GM23338 (cell line): ENCODE results near the gene CDH8. TPM values are rescaled to one million over a fixed set of nuclear protein-coding genes. Genes with fewer than 3 reads are reported as not detected.

Source experiments
- ATAC-seq: fragments of 200-7000 bp; cut with Tn5 transposase; 3 replicates; pipeline ENCODE4 v1.9.1; 2020
- DNase-seq: peaks from one replicate; pipeline ENCODE4 v3.0.0-alpha.2; 2015; ENCODE audit warnings: low spot score
- H2AFZ ChIP-seq: fragments of 200-600 bp; sonication (generic); 2 replicates; pipeline ENCODE4 v1.8.0; 2016; ENCODE audit warnings: antibody characterized with exemption, mild to moderate bottlenecking, moderate library complexity
- H3F3A ChIP-seq: fragments of 200-600 bp; sonication (generic); replicated peaks from 2 replicates; pipeline ENCODE4 v1.8.0; 2017; ENCODE audit warnings: antibody characterized with exemption, mixed run types, low read depth
- H3K27ac ChIP-seq: fragments of 200-600 bp; sonication (generic); 2 replicates; pipeline ENCODE4 v1.6.1; 2016; ENCODE audit warnings: low read depth
- H3K27me3 ChIP-seq: fragments of 200-600 bp; sonication (generic); 2 replicates; pipeline ENCODE4 v1.8.0; 2016; ENCODE audit warnings: mild to moderate bottlenecking, mixed run types, moderate library complexity; ENCODE audit not compliant: insufficient read depth
- H3K36me3 ChIP-seq: fragments of 200-600 bp; sonication (generic); 2 replicates; pipeline ENCODE4 v1.8.0; 2016; ENCODE audit warnings: mild to moderate bottlenecking; ENCODE audit not compliant: insufficient read depth
- H3K4me1 ChIP-seq: fragments of 200-600 bp; sonication (generic); 2 replicates; pipeline ENCODE4 v1.8.0; 2016; ENCODE audit warnings: mild to moderate bottlenecking, moderate library complexity; ENCODE audit not compliant: insufficient read depth
- H3K4me2 ChIP-seq: fragments of 200-600 bp; sonication (generic); 2 replicates; pipeline ENCODE4 v1.7.1; 2017; ENCODE audit warnings: mixed run types
- H3K4me3 ChIP-seq: fragments of 200-600 bp; sonication (generic); 2 replicates; pipeline ENCODE4 v1.6.1; 2016; ENCODE audit warnings: mixed run types
- H3K79me2 ChIP-seq: fragments of 200-600 bp; sonication (generic); replicated peaks from 2 replicates; pipeline ENCODE4 v1.8.0; 2017; ENCODE audit warnings: mild to moderate bottlenecking; ENCODE audit not compliant: insufficient read depth
- H3K9me2 ChIP-seq: fragments of 200-600 bp; sonication (generic); 2 replicates; pipeline ENCODE4 v1.8.0; 2017; ENCODE audit not compliant: insufficient read depth
- H4K20me1 ChIP-seq: fragments of 200-600 bp; sonication (generic); replicated peaks from 2 replicates; pipeline ENCODE4 v1.8.0; 2017; ENCODE audit warnings: mild to moderate bottlenecking; ENCODE audit not compliant: insufficient read depth
- H3K27ac Mint-ChIP-seq: 2 replicates; pipeline ENCODE4 v1.8.0; 2020; ENCODE audit warnings: inconsistent platforms, mild to moderate bottlenecking, moderate library complexity, mixed read lengths
- H3K27me3 Mint-ChIP-seq: 3 replicates; pipeline ENCODE4 v1.8.0; 2022; ENCODE audit warnings: low read depth, mild to moderate bottlenecking, moderate library complexity, mixed read lengths, inconsistent platforms; ENCODE audit not compliant: insufficient read depth, poor library complexity
- H3K36me3 Mint-ChIP-seq: 3 replicates; pipeline ENCODE4 v1.8.0; 2021; ENCODE audit warnings: low read depth, mild to moderate bottlenecking, inconsistent platforms, moderate library complexity, mixed read lengths
- H3K4me1 Mint-ChIP-seq: 3 replicates; pipeline ENCODE4 v1.8.0; 2020; ENCODE audit warnings: mild to moderate bottlenecking, inconsistent platforms, mixed read lengths
- H3K4me3 Mint-ChIP-seq: 3 replicates; pipeline ENCODE4 v1.8.0; 2021; ENCODE audit warnings: moderate library complexity, mild to moderate bottlenecking, inconsistent platforms, mixed read lengths
- H3K9me3 Mint-ChIP-seq: 3 replicates; pipeline ENCODE4 v1.8.0; 2020; ENCODE audit warnings: moderate library complexity, mild to moderate bottlenecking, inconsistent platforms, mixed read lengths
- CREB1 ChIP-seq: fragments of 250-450 bp; sonication (Bioruptor Pico); IDR thresholded peaks from 2 replicates; pipeline ENCODE4 v1.5.0; 2020; ENCODE audit warnings: low read depth, mild to moderate bottlenecking, moderate library complexity
- ETS1 ChIP-seq: IDR thresholded peaks from 2 replicates; pipeline ENCODE4 v1.6.1; 2016; ENCODE audit warnings: antibody characterized with exemption
- EZH2 ChIP-seq: fragments of 200-600 bp; sonication (generic); IDR thresholded peaks from one replicate; pipeline ENCODE4 v1.8.0; 2017; ENCODE audit warnings: antibody characterized with exemption, mild to moderate bottlenecking, low read depth; ENCODE audit not compliant: unreplicated experiment
- EZH2phosphoT487 ChIP-seq: fragments of 200-600 bp; sonication (generic); IDR thresholded peaks from one replicate; pipeline ENCODE4 v1.8.1; 2018; ENCODE audit warnings: antibody characterized with exemption; ENCODE audit not compliant: unreplicated experiment
- JUNB ChIP-seq: IDR thresholded peaks from one replicate; pipeline ENCODE4 v1.6.1; 2016; ENCODE audit warnings: antibody characterized with exemption; ENCODE audit not compliant: unreplicated experiment
- NANOG ChIP-seq: IDR thresholded peaks from 2 replicates; pipeline ENCODE4 v1.6.1; 2016; ENCODE audit warnings: antibody characterized with exemption, borderline replicate concordance
- POLR2AphosphoS5 ChIP-seq: IDR thresholded peaks from 2 replicates; pipeline ENCODE4 v1.6.1; 2016; ENCODE audit warnings: antibody characterized with exemption, low read depth
- STAT1 ChIP-seq: IDR thresholded peaks from one replicate; pipeline ENCODE4 v1.6.1; 2016; ENCODE audit warnings: antibody characterized with exemption; ENCODE audit not compliant: unreplicated experiment
- ZNF114 ChIP-seq: fragments of 250-450 bp; sonication (Bioruptor Pico); IDR thresholded peaks from 2 replicates; pipeline ENCODE4 v1.5.0; 2020; ENCODE audit warnings: mild to moderate bottlenecking, moderate library complexity
- ZNF331 ChIP-seq: fragments of 250-450 bp; sonication (Bioruptor Pico); IDR thresholded peaks from 2 replicates; pipeline ENCODE4 v1.5.0; 2020; ENCODE audit warnings: low read depth, mild to moderate bottlenecking, moderate library complexity
- polyA plus RNA-seq: library from polyadenylated mRNA; unstranded; fragments of >200 nt; fragmentation: Nextera tagmentation; extraction: Ambion mirVana; gene quantifications from 2 replicates; pipeline ENCODE4 v1.2.1, GENCODE V29; 2016
- total RNA-seq: library from RNA; depleted of rRNA; stranded (reverse); fragments of >200 nt; shearing (Covaris generic); gene quantifications from 2 replicates; pipeline ENCODE4 v1.2.3, GENCODE V29; 2014
- TF ChIP-seq, protein P1 (sequence below), 2 experiments: fragments of 200-600 bp in 1 of 2; sonication (generic) in 1 of 2; conservative IDR thresholded peaks; 2 replicates each; pipeline versions ENCODE4 v1.5.1 to v1.6.1; 2016 to 2017; ENCODE audit warnings: antibody characterized with exemption in 2 of 2, low read depth in 2 of 2, mild to moderate bottlenecking in 2 of 2, moderate library complexity in 1 of 2
- TF ChIP-seq, protein P2 (sequence below): IDR thresholded peaks from one replicate; pipeline ENCODE4 v1.6.1; 2018; ENCODE audit warnings: antibody characterized with exemption; ENCODE audit not compliant: unreplicated experiment
- TF ChIP-seq, protein P3 (sequence below): fragments of 250-450 bp; sonication (Bioruptor Pico); IDR thresholded peaks from 2 replicates; pipeline ENCODE4 v1.5.0; 2020; ENCODE audit warnings: mild to moderate bottlenecking, moderate library complexity

Gene CDH8
- total and polyA plus RNA-seq, 2 experiments from 2014 or later, result 10.2 to 11.7 TPM

- peaks cover 10% of the 10 kb centered on the region; the same call in 2 of the 3 replicates for H3K36me3 Mint-ChIP-seq
- no peak overlapping the region for H3K4me3 Mint-ChIP-seq
- Histone ChIP-seq H3K4me2 (no peak overlapping the region), H3K9me2 (0 out of 2 replicates have a peak, but pooled peaks cover 3% of the 10 kb centered on the region), H3K27me3 (no peaks in the 10 kb centered on the region), H3K4me3 (no peak overlapping the region), H3F3A (no peaks in the 10 kb centered on the region), H3K79me2 (no peaks in the 10 kb centered on the region), H4K20me1 (no peaks in the 10 kb centered on the region), H2AFZ (no peak overlapping the region), H3K36me3 (no peaks in the 10 kb centered on the region), H3K4me1 (peaks cover 38% of the 10 kb centered on the region), H3K27ac (no peak overlapping the region)
- H3K27ac Mint-ChIP-seq, result no peak overlapping the region
- H3K9me3 Mint-ChIP-seq, result peaks cover 10% of the 10 kb centered on the region; the same call in 2 of the 3 replicates
- DNase-seq, result no peak
- TF ChIP-seq JUNB (no peak), ZNF114 (CRISPR knock-in tag) (no peak), STAT1 (no peak), CREB1 (CRISPR knock-in tag) (no peak), EZH2phosphoT487 (no peak), ETS1 (no peak), POLR2AphosphoS5 (no peak), ZNF331 (CRISPR knock-in tag) (no peak), EZH2 (no peak), NANOG (no peak)
- TF ChIP-seq, protein P1, sequence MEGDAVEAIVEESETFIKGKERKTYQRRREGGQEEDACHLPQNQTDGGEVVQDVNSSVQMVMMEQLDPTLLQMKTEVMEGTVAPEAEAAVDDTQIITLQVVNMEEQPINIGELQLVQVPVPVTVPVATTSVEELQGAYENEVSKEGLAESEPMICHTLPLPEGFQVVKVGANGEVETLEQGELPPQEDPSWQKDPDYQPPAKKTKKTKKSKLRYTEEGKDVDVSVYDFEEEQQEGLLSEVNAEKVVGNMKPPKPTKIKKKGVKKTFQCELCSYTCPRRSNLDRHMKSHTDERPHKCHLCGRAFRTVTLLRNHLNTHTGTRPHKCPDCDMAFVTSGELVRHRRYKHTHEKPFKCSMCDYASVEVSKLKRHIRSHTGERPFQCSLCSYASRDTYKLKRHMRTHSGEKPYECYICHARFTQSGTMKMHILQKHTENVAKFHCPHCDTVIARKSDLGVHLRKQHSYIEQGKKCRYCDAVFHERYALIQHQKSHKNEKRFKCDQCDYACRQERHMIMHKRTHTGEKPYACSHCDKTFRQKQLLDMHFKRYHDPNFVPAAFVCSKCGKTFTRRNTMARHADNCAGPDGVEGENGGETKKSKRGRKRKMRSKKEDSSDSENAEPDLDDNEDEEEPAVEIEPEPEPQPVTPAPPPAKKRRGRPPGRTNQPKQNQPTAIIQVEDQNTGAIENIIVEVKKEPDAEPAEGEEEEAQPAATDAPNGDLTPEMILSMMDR (conservative IDR thresholded peaks at IDR 0.05; ENCODE audit: low read depth in 2 of 2), result no peak
- TF ChIP-seq, protein P2, sequence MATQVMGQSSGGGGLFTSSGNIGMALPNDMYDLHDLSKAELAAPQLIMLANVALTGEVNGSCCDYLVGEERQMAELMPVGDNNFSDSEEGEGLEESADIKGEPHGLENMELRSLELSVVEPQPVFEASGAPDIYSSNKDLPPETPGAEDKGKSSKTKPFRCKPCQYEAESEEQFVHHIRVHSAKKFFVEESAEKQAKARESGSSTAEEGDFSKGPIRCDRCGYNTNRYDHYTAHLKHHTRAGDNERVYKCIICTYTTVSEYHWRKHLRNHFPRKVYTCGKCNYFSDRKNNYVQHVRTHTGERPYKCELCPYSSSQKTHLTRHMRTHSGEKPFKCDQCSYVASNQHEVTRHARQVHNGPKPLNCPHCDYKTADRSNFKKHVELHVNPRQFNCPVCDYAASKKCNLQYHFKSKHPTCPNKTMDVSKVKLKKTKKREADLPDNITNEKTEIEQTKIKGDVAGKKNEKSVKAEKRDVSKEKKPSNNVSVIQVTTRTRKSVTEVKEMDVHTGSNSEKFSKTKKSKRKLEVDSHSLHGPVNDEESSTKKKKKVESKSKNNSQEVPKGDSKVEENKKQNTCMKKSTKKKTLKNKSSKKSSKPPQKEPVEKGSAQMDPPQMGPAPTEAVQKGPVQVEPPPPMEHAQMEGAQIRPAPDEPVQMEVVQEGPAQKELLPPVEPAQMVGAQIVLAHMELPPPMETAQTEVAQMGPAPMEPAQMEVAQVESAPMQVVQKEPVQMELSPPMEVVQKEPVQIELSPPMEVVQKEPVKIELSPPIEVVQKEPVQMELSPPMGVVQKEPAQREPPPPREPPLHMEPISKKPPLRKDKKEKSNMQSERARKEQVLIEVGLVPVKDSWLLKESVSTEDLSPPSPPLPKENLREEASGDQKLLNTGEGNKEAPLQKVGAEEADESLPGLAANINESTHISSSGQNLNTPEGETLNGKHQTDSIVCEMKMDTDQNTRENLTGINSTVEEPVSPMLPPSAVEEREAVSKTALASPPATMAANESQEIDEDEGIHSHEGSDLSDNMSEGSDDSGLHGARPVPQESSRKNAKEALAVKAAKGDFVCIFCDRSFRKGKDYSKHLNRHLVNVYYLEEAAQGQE, result no peak
- TF ChIP-seq, protein P3, sequence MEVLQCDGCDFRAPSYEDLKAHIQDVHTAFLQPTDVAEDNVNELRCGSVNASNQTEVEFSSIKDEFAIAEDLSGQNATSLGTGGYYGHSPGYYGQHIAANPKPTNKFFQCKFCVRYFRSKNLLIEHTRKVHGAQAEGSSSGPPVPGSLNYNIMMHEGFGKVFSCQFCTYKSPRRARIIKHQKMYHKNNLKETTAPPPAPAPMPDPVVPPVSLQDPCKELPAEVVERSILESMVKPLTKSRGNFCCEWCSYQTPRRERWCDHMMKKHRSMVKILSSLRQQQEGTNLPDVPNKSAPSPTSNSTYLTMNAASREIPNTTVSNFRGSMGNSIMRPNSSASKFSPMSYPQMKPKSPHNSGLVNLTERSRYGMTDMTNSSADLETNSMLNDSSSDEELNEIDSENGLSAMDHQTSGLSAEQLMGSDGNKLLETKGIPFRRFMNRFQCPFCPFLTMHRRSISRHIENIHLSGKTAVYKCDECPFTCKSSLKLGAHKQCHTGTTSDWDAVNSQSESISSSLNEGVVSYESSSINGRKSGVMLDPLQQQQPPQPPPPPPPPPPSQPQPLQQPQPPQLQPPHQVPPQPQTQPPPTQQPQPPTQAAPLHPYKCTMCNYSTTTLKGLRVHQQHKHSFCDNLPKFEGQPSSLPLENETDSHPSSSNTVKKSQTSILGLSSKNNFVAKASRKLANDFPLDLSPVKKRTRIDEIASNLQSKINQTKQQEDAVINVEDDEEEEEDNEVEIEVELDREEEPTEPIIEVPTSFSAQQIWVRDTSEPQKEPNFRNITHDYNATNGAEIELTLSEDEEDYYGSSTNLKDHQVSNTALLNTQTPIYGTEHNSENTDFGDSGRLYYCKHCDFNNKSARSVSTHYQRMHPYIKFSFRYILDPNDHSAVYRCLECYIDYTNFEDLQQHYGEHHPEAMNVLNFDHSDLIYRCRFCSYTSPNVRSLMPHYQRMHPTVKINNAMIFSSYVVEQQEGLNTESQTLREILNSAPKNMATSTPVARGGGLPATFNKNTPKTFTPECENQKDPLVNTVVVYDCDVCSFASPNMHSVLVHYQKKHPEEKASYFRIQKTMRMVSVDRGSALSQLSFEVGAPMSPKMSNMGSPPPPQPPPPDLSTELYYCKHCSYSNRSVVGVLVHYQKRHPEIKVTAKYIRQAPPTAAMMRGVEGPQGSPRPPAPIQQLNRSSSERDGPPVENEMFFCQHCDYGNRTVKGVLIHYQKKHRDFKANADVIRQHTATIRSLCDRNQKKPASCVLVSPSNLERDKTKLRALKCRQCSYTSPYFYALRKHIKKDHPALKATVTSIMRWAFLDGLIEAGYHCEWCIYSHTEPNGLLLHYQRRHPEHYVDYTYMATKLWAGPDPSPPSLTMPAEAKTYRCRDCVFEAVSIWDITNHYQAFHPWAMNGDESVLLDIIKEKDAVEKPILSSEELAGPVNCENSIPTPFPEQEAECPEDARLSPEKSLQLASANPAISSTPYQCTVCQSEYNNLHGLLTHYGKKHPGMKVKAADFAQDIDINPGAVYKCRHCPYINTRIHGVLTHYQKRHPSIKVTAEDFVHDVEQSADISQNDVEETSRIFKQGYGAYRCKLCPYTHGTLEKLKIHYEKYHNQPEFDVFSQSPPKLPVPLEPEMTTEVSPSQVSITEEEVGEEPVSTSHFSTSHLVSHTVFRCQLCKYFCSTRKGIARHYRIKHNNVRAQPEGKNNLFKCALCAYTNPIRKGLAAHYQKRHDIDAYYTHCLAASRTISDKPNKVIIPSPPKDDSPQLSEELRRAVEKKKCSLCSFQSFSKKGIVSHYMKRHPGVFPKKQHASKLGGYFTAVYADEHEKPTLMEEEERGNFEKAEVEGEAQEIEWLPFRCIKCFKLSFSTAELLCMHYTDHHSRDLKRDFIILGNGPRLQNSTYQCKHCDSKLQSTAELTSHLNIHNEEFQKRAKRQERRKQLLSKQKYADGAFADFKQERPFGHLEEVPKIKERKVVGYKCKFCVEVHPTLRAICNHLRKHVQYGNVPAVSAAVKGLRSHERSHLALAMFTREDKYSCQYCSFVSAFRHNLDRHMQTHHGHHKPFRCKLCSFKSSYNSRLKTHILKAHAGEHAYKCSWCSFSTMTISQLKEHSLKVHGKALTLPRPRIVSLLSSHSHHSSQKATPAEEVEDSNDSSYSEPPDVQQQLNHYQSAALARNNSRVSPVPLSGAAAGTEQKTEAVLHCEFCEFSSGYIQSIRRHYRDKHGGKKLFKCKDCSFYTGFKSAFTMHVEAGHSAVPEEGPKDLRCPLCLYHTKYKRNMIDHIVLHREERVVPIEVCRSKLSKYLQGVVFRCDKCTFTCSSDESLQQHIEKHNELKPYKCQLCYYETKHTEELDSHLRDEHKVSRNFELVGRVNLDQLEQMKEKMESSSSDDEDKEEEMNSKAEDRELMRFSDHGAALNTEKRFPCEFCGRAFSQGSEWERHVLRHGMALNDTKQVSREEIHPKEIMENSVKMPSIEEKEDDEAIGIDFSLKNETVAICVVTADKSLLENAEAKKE (CRISPR knock-in tag), result no peak
- peaks cover 2% of the 10 kb centered on the region for H3K27me3 Mint-ChIP-seq
- no peak for ATAC-seq
- H3K4me1 Mint-ChIP-seq, result peaks cover 50% of the 10 kb centered on the region
These were observed 177.2 kb downstream of the CDH8 start for GRCh38 chr16:61858988-61859387.
